NCI-H2196 treated with DMSO at 0.1 percent for 48 hours (cell line): ENCODE data around the gene USP20.
"Not testable (repeated sequence)": the region's sequence is repeated elsewhere in the genome, so short reads cannot be mapped to it uniquely, and the experiment has no call there.

ENCODE experiments used
- DNase-seq: peaks from one replicate; lab custom pipeline; 2025; ENCODE audit not compliant: unreplicated experiment; lab: John Stamatoyannopoulos, UW

Gene USP20

DNA sequence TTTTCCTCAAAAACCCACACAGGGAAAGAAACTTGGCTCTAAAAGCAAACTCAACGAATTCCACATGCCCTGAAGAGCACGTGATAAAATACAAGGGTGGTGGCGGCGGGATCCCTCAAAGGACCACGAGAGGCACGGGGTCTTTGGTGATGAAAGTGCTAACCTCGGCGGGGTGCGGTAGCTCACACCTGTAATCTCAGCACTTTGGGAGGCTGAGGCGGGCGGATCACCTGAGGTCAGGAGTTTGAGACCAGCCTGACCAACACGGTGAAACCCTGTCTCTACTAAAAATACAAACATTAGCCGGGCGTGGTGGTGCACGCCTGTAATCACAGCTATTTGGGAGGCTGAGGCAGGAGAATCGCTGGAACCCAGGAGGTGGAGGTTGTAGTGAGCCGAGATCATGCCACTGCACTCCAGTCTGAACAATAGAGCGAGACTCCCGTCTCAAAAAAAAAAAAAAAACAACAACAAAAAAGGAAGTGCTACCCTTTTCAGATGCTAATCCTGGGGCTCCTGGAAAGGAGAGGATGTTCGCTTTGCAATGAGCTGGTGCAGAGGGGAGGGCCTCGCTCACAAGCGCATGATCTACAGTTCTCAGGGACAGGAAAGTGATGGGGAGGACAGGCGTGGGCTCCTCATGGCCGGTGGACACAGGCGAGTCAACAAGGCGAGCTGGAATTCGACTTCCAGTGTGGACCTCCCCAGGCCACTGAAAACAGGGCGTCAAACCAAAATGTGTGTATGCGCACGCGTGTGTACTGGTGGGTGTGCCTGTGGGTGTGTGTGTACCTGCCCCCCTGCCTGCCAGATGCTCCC is 54.1 kb downstream of the USP20 start:
- no peak for DNase-seq

DNA sequence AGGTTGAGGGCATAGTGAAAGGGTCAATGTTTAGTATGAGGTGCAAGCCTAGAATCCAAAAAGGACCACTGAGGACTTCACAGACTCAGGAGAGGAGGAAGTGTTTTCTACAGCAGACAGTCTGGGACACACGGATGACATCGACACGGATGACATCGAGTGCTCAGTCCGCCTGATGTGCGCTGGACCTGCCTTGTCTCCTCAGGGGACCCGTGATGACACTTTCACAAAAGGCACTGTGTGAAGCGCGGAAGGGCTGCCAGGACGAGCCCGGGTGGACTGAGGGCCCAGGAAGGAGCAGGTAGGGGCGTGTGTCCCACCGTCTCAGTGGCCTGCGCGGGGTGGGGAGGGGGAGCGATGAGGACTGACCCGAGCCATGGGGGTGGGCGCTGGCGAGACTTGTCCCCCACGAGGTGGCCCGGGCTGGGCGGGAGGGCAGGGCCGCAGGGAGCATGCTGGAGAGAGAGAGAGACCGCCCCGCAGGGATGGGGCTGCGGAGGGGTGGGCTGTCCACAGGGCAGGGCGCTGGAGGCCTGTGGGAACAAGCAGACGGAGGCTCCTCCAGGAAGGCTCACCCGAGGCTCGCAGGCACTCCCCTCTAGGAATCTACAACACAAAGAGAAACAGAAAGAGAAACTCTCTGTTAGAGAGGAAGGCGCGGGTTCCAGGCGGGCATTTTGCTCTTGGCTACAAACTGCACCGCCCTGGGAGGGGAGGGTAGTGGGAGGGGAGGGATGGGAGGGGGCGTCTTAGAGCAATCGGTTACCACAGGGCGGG is 54.9 kb downstream of the USP20 start:
- DNase-seq, result no peak

DNA sequence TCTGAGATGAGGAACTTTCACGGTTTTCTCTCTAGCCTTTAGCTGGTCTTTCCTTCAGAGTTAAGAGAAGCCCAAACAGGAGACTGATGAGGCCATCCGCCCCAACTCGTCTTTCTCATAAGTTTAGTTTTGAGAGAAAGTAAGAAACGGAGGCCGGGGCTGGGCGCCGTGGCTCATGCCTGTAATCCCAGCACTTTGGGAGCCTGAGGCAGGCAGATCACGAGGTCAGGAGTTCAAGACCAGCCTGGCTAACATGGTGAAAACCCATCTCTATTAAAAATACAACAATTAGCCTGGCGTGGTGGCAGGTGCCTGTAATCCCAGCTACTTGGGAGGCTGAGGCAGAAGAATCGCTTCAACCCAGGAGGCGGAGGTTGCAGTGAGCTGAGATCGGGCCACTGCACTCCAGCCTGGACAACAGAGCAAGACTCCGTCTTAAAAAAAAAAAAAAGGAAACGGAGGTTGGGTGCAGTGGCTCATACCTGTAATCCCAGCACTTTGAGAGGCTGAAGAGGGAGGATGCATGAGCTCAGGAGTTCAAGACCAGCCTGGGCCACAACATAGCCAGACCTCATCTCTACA is 55.6 kb downstream of the USP20 start:
- not testable (repeated sequence) for DNase-seq

DNA sequence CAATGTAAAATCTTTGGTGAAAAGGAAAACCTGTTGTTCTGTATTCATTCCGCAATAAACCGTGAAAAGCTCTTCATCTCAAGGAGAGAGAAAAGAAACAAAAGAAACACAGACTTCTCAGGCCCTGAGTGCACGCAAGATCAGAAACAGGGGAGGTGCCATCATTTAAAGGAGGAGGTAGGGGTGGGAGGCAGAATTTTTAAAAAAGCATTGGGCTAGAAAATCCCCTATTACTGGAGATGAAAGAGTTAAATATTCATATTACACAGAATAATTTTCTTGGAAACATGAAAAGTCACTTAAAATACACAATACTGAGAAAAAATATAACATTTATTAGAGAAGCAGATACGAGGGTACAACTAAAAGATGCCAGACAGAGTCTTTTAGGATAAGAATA is 56.3 kb downstream of the USP20 start:
- DNase-seq, result no peak

DNA sequence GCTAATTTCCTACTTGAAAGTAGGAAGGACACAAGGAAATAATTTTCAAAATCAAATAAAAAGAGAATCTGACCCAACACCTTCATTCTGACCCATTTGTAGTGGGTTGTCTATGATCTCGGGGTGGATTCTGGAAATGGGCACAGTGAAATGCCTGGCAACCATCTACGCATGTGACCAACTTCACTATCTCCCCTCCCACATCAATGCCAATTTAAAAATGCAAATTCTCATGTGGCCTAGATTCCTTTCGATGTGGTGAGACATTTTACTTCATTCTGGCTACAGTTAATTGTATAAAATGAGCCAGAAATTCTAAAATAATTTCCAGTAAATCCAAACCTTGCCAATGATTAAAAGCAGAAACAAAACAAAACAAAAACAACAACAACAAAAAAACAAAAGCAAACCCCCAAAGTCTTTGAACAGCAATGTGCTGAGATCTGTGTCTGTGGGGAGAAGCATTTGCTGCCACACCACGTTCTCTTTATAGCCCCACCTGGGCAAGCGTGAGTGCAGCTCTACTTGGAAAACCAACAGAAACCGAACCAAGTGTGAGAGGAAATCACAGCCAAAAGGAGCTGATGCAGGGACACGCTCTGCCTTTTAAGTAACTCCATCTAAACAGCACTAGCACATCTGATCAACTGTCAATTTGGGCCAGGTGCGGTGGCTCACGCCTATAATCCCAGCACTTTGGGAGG is 59.0 kb downstream of the USP20 start:
- DNase-seq, result no peak

DNA sequence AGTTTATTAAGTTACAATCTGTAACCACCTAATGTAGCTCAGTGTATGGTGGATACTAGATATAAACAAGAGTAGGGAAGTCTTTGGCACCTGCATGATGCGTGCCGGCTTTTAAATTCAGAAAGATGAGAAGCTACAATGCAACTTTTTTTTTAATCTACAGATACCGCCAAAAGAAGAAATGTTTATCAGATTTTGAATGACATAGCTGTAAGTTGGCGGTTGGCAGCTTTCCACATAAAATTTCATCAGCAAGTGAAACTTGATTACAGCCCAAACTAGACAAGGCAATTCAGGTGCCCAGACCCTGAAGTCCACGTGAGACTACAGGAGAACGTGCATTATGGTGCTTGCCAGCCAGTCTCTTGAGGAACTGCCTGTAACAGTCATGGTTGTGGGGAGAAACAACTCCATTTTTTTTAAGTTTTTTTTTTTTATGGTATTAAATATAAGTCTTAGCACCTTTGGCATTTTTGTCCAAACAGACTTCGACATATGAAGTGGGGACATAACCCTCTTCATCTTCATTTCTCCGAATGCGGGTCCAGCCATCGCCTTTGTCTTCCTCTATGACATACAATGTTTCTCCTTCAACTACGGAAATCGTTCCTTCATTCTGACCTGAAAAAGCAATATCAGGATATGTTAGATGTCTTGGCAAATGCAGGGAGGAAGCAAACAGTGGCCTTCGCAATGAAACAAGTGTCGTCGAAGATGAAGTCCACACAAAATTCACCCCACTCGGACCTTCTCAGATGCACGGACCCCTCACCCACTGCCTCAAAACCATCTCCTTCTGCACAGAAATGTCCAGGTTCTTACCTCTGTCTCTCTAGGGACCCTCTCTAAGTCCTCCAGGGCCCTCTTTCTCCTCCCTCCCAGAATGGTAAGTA is 60.4 kb downstream of the USP20 start:
- no peak for DNase-seq

DNA sequence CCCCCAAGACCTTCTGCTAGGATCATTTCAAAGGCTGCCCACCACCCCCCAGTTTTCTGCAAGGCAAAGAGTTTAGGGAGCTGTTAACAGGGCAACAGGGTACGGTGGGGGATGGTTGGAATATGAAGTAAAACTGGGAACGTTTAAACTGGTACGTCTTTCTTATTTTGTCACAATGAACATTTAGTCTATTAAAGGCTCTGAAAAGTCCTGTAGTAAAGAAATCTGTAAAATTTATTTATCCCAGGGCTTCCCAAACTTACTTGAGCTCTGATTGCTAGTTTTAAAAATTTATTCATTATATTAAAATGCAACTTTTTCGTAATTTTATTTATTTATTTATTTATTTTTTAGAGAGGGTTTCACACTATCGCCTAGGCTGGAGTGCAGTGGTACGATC is 62.0 kb downstream of the USP20 start:
- DNase-seq, result no peak

DNA sequence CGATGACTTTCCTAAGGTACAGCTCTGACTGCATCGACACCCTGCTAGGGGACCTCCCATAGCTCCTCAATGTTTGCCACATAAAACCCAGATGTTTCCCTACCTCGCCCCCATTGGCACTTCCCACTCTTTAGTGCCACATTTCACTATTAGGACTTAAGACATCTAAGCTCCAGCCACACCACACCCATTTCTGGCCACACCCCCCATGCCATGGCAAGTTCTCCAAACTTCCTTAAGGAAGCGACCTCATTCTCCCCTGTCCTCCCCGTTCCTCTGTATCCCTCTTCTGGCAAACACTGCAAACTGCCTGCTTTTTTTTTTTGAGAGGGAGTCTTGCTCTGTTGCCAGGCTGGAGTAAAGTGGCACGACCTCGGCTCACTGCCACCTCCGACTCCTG is 62.9 kb downstream of the USP20 start:
- no peak for DNase-seq

DNA sequence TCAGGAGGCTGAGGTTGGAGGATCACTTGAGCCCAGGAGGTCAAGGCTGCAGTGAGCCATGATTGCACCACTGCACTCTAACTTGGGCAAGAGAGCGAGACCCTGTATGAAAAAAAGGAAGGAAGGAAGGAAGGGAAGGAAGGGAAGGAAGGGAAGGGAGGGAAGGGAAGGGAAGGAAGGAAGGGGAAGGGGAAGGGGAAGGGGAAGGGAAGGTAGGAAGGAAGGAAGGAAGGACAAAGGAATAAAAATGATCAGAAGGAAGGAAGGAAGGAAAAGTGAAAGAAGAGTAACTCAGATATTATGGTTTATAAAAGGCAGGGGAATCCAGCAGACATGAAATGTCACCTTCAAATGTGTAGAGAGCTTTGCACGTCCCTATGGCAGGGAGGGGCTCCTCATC is 64.4 kb downstream of the USP20 start:
- DNase-seq, result no peak

DNA sequence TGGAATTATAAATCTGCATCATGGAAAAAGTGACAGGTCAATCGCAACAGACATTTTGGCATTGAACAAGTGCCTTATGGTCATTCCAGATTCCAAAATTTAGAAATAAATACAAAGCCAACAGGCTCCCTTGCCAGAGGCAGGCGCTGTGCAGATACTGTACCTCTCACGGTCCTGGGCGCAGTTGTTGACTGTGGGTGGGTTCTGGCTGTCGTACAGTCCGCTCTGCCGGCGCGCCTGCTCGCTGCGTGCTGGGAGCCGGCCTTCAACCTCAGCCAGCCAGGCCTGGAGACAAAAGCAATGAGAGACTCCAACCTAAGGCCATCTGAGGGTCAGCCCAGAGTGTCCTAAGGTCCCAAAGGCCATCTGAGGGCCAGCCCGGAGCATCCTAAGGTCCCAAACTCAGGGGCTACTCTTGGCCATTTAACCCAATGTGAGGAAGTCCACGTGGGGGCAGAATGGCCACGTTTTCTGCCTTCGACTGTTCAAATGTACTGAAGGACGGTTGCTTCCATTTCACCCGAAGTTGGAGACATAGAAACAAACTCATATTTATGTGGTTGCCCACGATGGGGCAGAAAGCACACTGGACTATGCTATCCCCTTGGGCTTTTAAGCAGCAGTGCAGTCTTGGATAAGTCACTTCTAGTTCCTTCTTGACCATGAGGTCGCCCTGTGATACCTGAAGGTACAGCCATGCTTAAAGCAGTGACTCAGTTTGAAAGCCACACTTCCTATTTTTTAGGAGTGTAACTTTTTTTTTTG is 65.2 kb downstream of the USP20 start:
- DNase-seq, result no peak

DNA sequence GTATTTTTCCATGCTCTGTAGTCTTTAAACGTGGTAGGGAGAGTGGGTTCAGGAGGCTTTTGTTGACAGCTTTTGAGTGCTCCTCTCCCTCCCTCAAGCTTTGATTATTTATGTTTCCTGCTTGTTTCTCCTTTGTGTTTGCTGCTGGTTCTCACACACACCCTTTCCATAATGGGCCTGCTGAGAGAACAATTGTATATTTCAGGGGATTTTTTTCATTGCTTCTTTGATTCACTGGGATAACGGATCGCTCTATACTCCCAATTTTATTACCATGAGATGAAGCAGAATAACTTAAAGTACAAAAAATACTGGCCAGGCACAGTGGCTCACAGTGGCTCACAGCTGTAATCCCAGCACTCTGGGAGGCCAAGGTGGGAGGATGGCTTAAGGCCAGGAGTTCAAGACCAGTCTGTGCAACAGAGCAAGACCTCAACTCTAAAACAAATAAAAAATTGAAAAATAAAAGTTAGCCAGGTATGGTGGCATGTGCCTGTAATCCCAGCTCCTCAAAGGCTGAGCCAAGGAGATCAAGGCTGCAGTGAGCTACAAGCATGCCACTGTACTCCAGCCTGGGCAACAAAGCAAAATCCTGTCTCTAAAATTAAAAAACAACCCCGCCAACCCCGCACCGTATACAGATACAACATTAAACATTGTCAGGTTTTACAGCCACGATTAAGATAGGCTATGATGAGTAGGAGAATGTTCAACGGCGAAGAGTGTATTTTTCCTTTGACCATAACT is 66.9 kb downstream of the USP20 start:
- no peak for DNase-seq

DNA sequence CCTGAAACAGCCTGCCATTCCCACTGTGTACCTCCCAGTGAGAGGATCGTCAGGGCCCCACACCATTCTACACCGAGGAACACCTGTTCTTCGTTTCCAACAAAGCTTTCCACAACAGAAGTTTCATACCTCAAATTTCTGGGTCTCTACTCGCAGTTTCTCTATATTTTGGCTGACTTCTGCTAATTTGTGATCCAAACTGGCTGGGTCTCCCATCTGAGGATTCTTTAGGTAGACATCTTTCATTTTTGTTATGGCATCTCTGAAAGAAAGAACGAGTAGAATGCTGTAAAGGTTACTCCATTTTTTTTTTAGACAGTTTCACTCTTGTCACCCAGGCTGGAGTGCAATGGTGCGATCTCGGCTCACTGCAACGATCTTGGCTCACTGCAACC is 67.5 kb downstream of the USP20 start:
- DNase-seq, result no peak

DNA sequence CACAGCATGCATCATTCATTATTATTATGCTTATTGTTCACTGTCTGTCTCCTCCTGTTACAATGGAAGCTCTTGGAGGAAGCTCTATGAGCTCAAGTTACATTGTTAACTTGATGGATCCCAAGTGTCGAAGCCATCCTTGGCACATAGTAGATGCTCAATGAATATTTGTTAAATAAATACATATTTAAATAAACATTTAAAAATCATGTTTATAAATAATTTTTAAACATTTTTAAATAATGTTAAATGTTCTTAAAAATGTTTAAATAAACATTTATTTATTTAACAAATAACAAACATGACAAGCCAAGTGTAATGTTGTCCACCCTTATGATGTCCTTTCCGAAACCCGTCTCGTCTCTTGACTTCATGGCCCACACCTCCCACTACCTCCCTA is 69.5 kb downstream of the USP20 start:
- no peak for DNase-seq

DNA sequence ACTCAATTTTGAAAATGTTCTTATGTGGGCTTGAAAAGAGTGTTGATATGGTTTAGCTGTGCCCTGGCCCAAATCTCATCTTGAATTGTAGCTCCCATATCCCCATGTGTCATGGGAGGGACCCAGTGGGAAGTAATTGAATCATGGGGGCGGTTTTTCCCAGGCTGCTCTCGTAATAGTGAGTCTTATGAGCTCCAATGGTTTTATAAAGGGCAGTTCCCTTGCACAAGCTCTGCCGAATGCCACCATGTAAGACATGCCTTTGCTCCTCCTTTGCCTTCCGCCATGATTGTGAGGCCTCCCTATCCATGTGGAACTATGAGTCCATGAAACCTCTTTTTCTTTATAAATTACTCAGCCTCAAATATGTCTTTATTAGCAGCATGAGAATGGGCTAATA is 71.0 kb downstream of the USP20 start:
- DNase-seq, result no peak

DNA sequence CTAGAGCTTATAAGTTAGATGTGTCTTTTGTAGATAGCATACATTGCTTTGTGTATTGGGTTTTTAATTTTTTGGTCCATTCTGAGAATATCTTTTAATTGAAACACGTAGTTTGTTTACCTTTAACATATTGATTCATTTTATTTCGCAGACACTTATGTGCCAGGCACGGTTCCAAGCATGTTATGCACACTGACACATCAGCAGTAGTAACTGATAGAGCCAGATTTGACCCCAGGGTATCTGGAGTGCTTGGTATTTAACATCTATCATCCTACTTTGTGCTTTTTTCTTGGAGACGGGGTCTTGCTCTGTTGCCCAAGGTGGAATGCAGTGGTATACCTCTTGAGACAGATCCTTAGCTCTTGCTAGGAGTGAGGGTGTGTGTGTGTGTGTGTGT is 71.9 kb downstream of the USP20 start:
- DNase-seq, result no peak

DNA sequence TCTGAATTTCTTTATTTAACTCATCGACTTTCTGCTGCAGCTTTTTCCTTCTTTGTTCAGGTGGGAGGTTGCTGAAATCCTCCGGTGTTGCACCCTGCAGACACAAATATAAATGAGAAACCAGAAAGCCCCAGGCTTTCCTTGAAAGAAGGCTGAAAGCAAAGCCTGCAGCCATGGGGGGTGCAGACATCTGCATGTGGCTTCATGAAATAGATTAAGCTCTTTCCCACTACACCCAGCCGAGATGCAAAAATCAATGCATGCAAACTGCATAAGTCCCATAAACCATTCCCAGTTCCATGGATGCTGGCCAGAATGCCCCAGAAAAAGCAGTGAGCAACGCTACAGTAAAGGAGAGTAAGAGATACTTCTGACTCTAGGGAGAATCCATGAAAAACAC is 73.6 kb downstream of the USP20 start:
- no peak for DNase-seq

DNA sequence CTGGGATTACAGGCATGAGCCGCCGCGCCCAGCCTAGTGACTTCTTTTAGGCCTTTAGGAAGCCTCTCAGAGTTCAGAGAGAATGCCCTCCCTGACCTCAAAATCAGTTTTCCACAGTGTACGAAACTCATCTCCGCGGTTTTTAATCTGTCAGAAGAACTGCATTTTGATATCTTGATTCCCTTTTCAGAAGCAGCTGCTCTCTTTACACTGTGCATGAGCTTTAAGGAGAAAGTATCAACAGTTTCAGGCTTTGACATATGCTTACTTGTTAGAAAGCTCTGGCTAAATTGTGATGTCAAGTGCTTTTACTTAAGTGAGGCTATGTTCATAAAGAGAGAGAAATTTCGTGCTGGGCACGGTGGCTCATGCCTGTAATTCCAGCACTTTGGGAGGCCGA is 74.6 kb downstream of the USP20 start:
- no peak for DNase-seq

DNA sequence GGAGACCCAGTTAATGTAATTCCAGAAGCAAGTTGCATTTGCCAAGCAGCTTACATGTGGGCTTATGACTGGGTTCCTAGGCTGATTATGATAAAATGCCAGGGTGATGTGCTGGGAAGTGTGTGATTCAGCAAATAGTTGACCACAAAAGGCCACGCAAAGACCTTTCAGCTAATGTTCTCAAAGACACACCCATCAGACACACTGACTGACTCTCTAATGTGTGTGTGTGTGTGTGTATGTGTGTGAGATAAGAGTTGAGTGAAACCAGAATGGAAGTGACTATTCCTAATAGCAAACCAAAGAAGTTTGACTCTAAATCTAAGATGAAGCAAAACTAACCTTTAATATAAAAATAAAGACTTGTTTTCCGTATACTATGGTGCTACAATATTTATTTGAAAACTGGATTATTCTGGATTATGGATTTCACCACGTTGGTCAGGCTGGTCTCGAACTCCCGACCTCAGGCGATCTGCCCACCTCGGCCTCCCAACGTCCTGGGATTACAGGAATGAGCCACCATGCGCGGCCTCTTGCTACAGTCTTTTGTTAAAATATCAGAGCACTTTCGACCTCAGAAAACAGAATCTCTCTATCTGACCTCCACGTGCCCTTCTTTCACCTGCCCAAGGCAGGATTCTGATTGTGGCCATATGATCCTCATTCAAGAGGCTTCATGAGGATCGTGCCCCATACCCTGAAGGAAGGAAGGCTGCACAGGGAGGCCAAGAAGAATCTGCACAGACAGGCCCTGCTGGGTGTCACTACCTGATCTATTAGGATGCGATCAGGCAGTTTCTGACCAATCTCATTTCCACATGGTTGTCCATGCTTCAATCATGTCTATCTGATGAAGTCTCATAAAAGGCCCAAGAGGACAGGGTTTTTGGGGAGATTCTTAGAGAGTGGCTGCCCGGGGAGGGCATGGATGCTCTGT is 75.6 kb downstream of the USP20 start:
- DNase-seq, result no peak
